AG08396 (cell line): ENCODE measurements around the gene OXLD1.
"Not testable (repeated sequence)": the region's sequence is repeated elsewhere in the genome, so short reads cannot be mapped to it uniquely, and the experiment has no call there.

Experiments used
- DNase-seq: peaks from one replicate; pipeline ENCODE4 v3.0.0; 2012; ENCODE audit warnings: low spot score, mixed read lengths

The OXLD1 gene

GRCh38 chr17:81650951-81651350, 15.5 kb downstream of the OXLD1 start:
- DNase-seq, result peak; percentile 8

GRCh38 chr17:81648707-81649085, 17.7 kb downstream of the OXLD1 start:
- DNase-seq, result no peak

- DNase-seq, result peak; percentile 32
Observed at GRCh38 chr17:81648013-81648706, 18.2 kb downstream of the OXLD1 start.

GRCh38 chr17:81647640-81648012, 18.8 kb downstream of the OXLD1 start:
- no peak for DNase-seq

GRCh38 chr17:81646869-81647600, 19.4 kb downstream of the OXLD1 start:
- DNase-seq, result peak; percentile 23

GRCh38 chr17:81644976-81645952, 21.1 kb downstream of the OXLD1 start:
- DNase-seq, result no peak

GRCh38 chr17:81644496-81644895, 21.9 kb downstream of the OXLD1 start:
- DNase-seq, result no peak

- peak; percentile 93 for DNase-seq
Observed at GRCh38 chr17:81641825-81642489, 24.4 kb downstream of the OXLD1 start.

GRCh38 chr17:81640011-81640410, 26.4 kb downstream of the OXLD1 start:
- no peak for DNase-seq

GRCh38 chr17:81638683-81639082, 27.7 kb downstream of the OXLD1 start:
- DNase-seq, result no peak

- peak; percentile 99 for DNase-seq
Observed at GRCh38 chr17:81636505-81637288, 29.7 kb downstream of the OXLD1 start, which contains the start of the genes NPLOC4 and TSPAN10. Gene NPLOC4, minus strand, starts transcription at chr17:81637112. Its CDS starts 182 bp downstream, at chr17:81636930. Gene TSPAN10, plus strand, starts transcription at chr17:81637196. Its CDS starts 5,217 bp downstream, at chr17:81642413.

GRCh38 chr17:81635973-81636504, 30.4 kb downstream of the OXLD1 start:
- no peak for DNase-seq

GRCh38 chr17:81635431-81635830, 31.0 kb downstream of the OXLD1 start:
- DNase-seq, result no peak

GRCh38 chr17:81631482-81631881, 34.9 kb downstream of the OXLD1 start:
- DNase-seq, result no peak

- DNase-seq, result no peak
Observed at GRCh38 chr17:81630274-81630673, 36.1 kb downstream of the OXLD1 start.

GRCh38 chr17:81621494-81622130, 44.8 kb downstream of the OXLD1 start:
- no peak for DNase-seq

GRCh38 chr17:81618307-81618706, 48.1 kb downstream of the OXLD1 start:
- DNase-seq, result not testable (repeated sequence)

GRCh38 chr17:81616877-81617276, 49.5 kb downstream of the OXLD1 start:
- no peak for DNase-seq

- no peak for DNase-seq
Observed at GRCh38 chr17:81615401-81615930, 50.9 kb downstream of the OXLD1 start.
